Upper lobe of left lung (tissue), 4 donors: ENCODE results near the gene GRB14.

Source experiments
- EP300 ChIP-seq, 4 donors: sonication (generic); formaldehyde crosslinking; IDR thresholded peaks; one replicate each; pipeline ENCODE4 v1.5.1; 2017; ENCODE audit warnings: antibody characterized with exemption in 4 of 4, control low read depth in 2 of 4
- POLR2A ChIP-seq, 4 donors: fragments of 450-650 bp; IDR thresholded peaks; one replicate each; pipeline ENCODE4 v1.5.1; 2016 to 2017; ENCODE audit warnings: antibody characterized with exemption in 4 of 4, mild to moderate bottlenecking in 2 of 4
- TF ChIP-seq, protein P1 (sequence below), 6 experiments: fragments of 450-650 bp in 4 of 6; fragments of 200-600 bp in 2 of 6; sonication (generic) in 2 of 6; IDR thresholded peaks; one replicate each; pipeline ENCODE4 v1.5.1; 2016 to 2019; ENCODE audit warnings: antibody characterized with exemption in 6 of 6

DNA sequence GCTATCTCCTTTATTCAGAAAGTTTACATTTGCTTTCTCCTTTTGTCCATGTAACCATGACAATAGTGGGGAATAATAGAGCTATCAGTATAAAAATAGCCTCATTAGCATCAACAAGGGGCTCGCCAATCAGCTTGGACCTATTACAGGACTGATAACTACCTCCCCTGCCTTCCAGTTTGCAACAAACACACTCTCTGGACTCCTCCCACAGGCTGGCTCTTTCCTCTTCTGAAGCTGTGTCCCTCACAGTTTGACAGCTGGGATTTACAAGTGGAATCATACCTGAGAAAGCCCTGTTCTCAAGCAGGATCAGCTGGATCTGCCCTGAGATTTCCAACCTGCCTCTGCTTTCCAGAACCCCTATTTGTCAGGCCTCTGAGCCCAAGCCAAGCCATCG is 162.5 kb downstream of the GRB14 start:
- no peak for TF ChIP-seq POLR2A (IDR thresholded peaks at IDR 0.05)
- TF ChIP-seq, protein P1, sequence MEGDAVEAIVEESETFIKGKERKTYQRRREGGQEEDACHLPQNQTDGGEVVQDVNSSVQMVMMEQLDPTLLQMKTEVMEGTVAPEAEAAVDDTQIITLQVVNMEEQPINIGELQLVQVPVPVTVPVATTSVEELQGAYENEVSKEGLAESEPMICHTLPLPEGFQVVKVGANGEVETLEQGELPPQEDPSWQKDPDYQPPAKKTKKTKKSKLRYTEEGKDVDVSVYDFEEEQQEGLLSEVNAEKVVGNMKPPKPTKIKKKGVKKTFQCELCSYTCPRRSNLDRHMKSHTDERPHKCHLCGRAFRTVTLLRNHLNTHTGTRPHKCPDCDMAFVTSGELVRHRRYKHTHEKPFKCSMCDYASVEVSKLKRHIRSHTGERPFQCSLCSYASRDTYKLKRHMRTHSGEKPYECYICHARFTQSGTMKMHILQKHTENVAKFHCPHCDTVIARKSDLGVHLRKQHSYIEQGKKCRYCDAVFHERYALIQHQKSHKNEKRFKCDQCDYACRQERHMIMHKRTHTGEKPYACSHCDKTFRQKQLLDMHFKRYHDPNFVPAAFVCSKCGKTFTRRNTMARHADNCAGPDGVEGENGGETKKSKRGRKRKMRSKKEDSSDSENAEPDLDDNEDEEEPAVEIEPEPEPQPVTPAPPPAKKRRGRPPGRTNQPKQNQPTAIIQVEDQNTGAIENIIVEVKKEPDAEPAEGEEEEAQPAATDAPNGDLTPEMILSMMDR (IDR thresholded peaks at IDR 0.05): no peak
- TF ChIP-seq EP300 (IDR thresholded peaks at IDR 0.05): no peak
